Heart left ventricle (tissue), 16 donors: Measurements from ENCODE around the gene ADAMTS1. TPM values are rescaled to one million over a fixed set of nuclear protein-coding genes. Genes with fewer than 3 reads are reported as not detected.

ENCODE experiments used
- ATAC-seq, 4 donors: fragments of 200-7000 bp; cut with Tn5 transposase; one replicate each; pipeline ENCODE4 v1.9.1; 2020 to 2022; ENCODE audit warnings: moderate library complexity in 4 of 4, mild to moderate bottlenecking in 3 of 4, moderate number of reproducible peaks in 1 of 4
- DNase-seq, 5 donors: peaks; one replicate each; pipeline ENCODE4 v3.0.0-alpha.2; 2020
- H3K27ac ChIP-seq, 12 donors: fragments of 200-600 bp; sonication (generic) in 4 of 12; one replicate each; pipeline versions ENCODE4 v1.5.0 to v1.8.0; 2016 to 2022; ENCODE audit warnings: mild to moderate bottlenecking in 2 of 12
- H3K27me3 ChIP-seq, 9 donors: fragments of 200-600 bp; sonication (generic) in 2 of 9; one replicate each; pipeline versions ENCODE4 v1.5.1 to v1.8.0; 2016 to 2022; ENCODE audit warnings: mild to moderate bottlenecking in 3 of 9
- H3K36me3 ChIP-seq, 9 donors: fragments of 200-600 bp; sonication (generic) in 2 of 9; one replicate each; pipeline versions ENCODE4 v1.5.0 to v1.8.0; 2018 to 2022; ENCODE audit warnings: mild to moderate bottlenecking in 2 of 9
- H3K4me1 ChIP-seq, 12 donors: fragments of 200-600 bp; sonication (generic) in 4 of 12; one replicate each; pipeline versions ENCODE4 v1.5.0 to v1.8.0; 2016 to 2022; ENCODE audit warnings: mild to moderate bottlenecking in 3 of 12
- H3K4me3 ChIP-seq, 12 donors: fragments of 200-600 bp; sonication (generic) in 4 of 12; one replicate each; pipeline versions ENCODE4 v1.5.0 to v1.8.0; 2017 to 2022; ENCODE audit warnings: mild to moderate bottlenecking in 9 of 12, moderate library complexity in 4 of 12
- H3K9me3 ChIP-seq, 12 donors: fragments of 200-600 bp; sonication (generic) in 4 of 12; one replicate each; pipeline versions ENCODE4 v1.5.0 to v1.8.0; 2016 to 2022; ENCODE audit warnings: mild to moderate bottlenecking in 1 of 12
- CTCF ChIP-seq, 12 donors: fragments of 200-600 bp; sonication (generic) in 4 of 12; IDR thresholded peaks; one replicate each; pipeline versions ENCODE4 v1.5.0 to v1.8.0; 2018 to 2022; ENCODE audit warnings: antibody characterized with exemption in 12 of 12, mild to moderate bottlenecking in 5 of 12
- POLR2A ChIP-seq, 2 donors: fragments of 450-650 bp; IDR thresholded peaks; one replicate each; pipeline ENCODE4 v1.6.1; 2017; ENCODE audit warnings: antibody characterized with exemption in 2 of 2, mild to moderate bottlenecking in 2 of 2, moderate library complexity in 2 of 2
- WGBS, 4 donors: extraction: QIAGEN DNeasy Blood & Tissue Kit in 2 of 4; methylation state at CpG; one replicate each; pipeline versions ENCODE4 v1.1.5 to v1.1.7; 2013 to 2018; 5-methylcytosine and 5-hydroxymethylcytosine counted together
- intact Hi-C, 10 donors: fragments of 100-400 bp; cut with DNase I; formaldehyde crosslinking; loops; one replicate each; pipeline versions ENCODE4 v1.11.1 to v1.14.2; 2022
- polyA plus RNA-seq, 2 donors: library from polyadenylated mRNA; stranded (reverse); fragments of 200-250 nt; gene quantifications; one replicate each; pipeline ENCODE4 v1.2.3, GENCODE V29; 2013
- total RNA-seq, 9 donors: library from RNA; depleted of rRNA in 2 of 9; stranded (reverse); fragments of >200 nt in 2 of 9; fragmentation: NEBNext Ultra II Directional in 3 of 9; extraction: Animal tissue kit (Norgen Biotek cat#: 25700) in 3 of 9; gene quantifications; one replicate each; pipeline versions ENCODE4 v1.1.0 to v1.2.4, GENCODE V29; 2016 to 2023
- donor health status: ischemic (EF 13 %, LVEDD 7.1; RV severe dilation, severe dysfunction).
- donor health status: healthy with polysubstance abuse.
- donor health status: DM: no; HTN: yes; CAD: no.
- donor health status: DM: no; HTN: no; CAD: no.
- donor health status: ischemic (EF 25% LVEDD 6.9; RV normal size, moderate dysfunction).
- donor health status: ischemic (EF 25% LVEDD 5.7; RV mildly dilated, moderate dysfunction).
- donor health status: healthy.
- donor health status: DM: yes; HTN: yes; CAD: no.
- donor health status: ischemic (EF 35%, LVEDD 5.7; RV mildly dilated, moderate dysfunction).
- donor health status: nonischemic (EF 11% LVEDD 7.7; RV severe dilation, severe dysfunction).
- donor health status: DM: yes; HTN: yes; CAD: no.
- donor health status: PGD.
- donor health status: ischemic (EF 29% LVEDD 5.4; RV normal size, mild dysfunction).
- donor health status: nonischemic (EF 23%, LVEDD 6.1; RV moderate dilation, normal function).

The ADAMTS1 gene
- total and polyA plus RNA-seq, 11 donors: 14.8 to 87.8 (median 60.7) TPM

GRCh38 chr21:26810676-26811415, 34.4 kb downstream of the ADAMTS1 start:
- TF ChIP-seq POLR2A (IDR thresholded peaks at IDR 0.05): no peak
- no peak for TF ChIP-seq CTCF (IDR thresholded peaks at IDR 0.05)
- Histone ChIP-seq H3K4me3 (no peak overlapping the region), H3K9me3 (no peaks in the 10 kb centered on the region), H3K36me3 (no peaks in the 10 kb centered on the region), H3K27me3 (no peaks in the 10 kb centered on the region), H3K27ac (no peak overlapping the region), H3K4me1 (peaks cover 0 to 8% (median 5%) of the 10 kb centered on the region in 12 donors)
- ATAC-seq: no peak
- no peak for DNase-seq
- intact Hi-C loops: no loop called here
- 65 to 74% (median 70%) methylated on average over 2 of the region's 2 CpGs for WGBS, 4 donors

DNA sequence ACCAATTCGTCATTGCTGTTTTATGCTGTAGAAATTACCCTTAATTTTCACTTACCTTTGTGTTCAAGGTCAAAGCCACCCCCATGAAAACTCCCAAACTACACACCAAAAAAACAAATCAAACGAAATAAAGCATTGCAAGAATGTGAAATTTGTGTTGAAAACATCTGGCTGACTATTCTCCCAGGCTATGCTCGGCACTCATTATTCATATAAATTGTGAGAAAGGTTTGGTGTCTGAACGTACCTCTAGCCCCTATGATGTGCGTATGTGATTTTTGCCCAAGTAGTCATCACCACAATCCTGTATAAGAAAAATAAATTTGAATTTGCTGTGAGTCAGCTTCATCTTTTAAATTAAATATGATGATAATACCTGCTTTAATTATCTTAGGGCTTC, 34.9 kb downstream of the ADAMTS1 start:
- TF ChIP-seq CTCF (IDR thresholded peaks at IDR 0.05) (no peak), POLR2A (IDR thresholded peaks at IDR 0.05) (no peak)
- no peak overlapping the region for H3K4me3 ChIP-seq
- ATAC-seq (no peak), DNase-seq (no peak)
- H3K27me3 ChIP-seq: no peaks in the 10 kb centered on the region
- 84 to 89% (median 88%) methylated on average over 5 of the region's 5 CpGs for WGBS, 4 donors
- peaks cover 0 to 8% (median 2%) of the 10 kb centered on the region in 12 donors for H3K4me1 ChIP-seq
- no peaks in the 10 kb centered on the region for H3K9me3 ChIP-seq
- intact Hi-C loops: no loop called here
- no peak overlapping the region for H3K27ac ChIP-seq
- H3K36me3 ChIP-seq: no peaks in the 10 kb centered on the region

GRCh38 chr21:26809745-26810144, 35.5 kb downstream of the ADAMTS1 start:
- peaks cover 0 to 9% (median 0%) of the 10 kb centered on the region in 12 donors for H3K4me1 ChIP-seq
- intact Hi-C loops: no loop called here
- H3K9me3 ChIP-seq: no peaks in the 10 kb centered on the region
- H3K27me3 ChIP-seq: no peaks in the 10 kb centered on the region
- DNase-seq: no peak
- H3K27ac ChIP-seq: no peak overlapping the region
- TF ChIP-seq POLR2A (IDR thresholded peaks at IDR 0.05) (no peak), CTCF (IDR thresholded peaks at IDR 0.05) (no peak)
- 93 to 98% (median 94%) methylated on average over 4 of the region's 4 CpGs for WGBS, 4 donors
- no peak overlapping the region for H3K4me3 ChIP-seq
- no peak for ATAC-seq
- H3K36me3 ChIP-seq: no peaks in the 10 kb centered on the region

DNA sequence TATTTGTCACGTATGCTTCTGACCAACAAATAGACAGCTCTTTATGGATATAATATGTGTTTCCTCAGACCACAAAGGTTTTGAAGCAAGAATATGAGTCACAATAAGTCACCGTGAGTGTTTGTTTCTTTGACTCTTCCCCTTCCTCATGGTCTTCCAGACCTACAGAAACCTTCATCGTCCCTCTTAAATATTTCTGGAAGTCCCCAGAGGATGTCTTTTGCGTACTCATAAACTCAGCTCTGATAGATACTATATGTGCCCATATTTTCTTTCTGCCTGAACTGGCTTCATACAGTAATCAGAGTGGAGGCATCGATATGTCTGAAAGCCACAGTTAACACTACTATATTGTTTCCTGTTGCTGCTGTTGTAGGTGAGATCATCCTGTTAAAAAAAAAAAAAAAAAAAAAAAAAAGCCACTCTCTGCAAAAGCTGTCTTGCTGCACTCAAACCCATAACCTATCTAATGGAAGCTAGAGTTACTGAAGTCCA, 38.4 kb downstream of the ADAMTS1 start:
- WGBS, 4 donors: 70 to 82% (median 78%) methylated on average over 5 of the region's 5 CpGs
- peaks cover 0 to 27% (median 0%) of the 10 kb centered on the region in 12 donors for H3K4me1 ChIP-seq
- DNase-seq (no peak), ATAC-seq (no peak)
- no peaks in the 10 kb centered on the region for H3K27me3 ChIP-seq
- H3K36me3 ChIP-seq: no peaks in the 10 kb centered on the region
- no peaks in the 10 kb centered on the region for H3K9me3 ChIP-seq
- no peak overlapping the region for H3K27ac ChIP-seq
- intact Hi-C loops: no loop called here
- H3K4me3 ChIP-seq: no peak overlapping the region
- no peak for TF ChIP-seq POLR2A (IDR thresholded peaks at IDR 0.05)
